ENCODE data around the gene ZNF827.

Gene ZNF827

GRCh38 chr4:145934434-145935047 lies 4.1 kb downstream of the ZNF827 start:
- no peak for DNase-seq (ENCODE audit: low read depth, low spot score)
- H3K27ac ChIP-seq: no peak overlapping the region

GRCh38 chr4:145933134-145933533 lies 5.5 kb downstream of the ZNF827 start:
- H3K27ac ChIP-seq: no peak overlapping the region
- no peak for DNase-seq (ENCODE audit: low read depth, low spot score)

GRCh38 chr4:145931403-145931802 lies 7.2 kb downstream of the ZNF827 start:
- no peak overlapping the region for H3K27ac ChIP-seq
- DNase-seq (ENCODE audit: low read depth, low spot score): no peak

- H3K27ac ChIP-seq: no peak overlapping the region
- no peak for DNase-seq (ENCODE audit: low read depth, low spot score)
These were observed 8.0 kb downstream of the ZNF827 start for GRCh38 chr4:145930592-145930991.

- DNase-seq (ENCODE audit: low read depth, low spot score): no peak
- H3K27ac ChIP-seq: no peak overlapping the region
These were observed 9.0 kb downstream of the ZNF827 start for GRCh38 chr4:145929415-145930178.

GRCh38 chr4:145928748-145929147 lies 9.9 kb downstream of the ZNF827 start:
- no peak for DNase-seq (ENCODE audit: low read depth, low spot score)
- no peak overlapping the region for H3K27ac ChIP-seq

GRCh38 chr4:145927030-145927429 lies 11.6 kb downstream of the ZNF827 start:
- no peak for DNase-seq (ENCODE audit: low read depth, low spot score)
- no peak overlapping the region for H3K27ac ChIP-seq

- H3K27ac ChIP-seq: no peak overlapping the region
- no peak for DNase-seq (ENCODE audit: low read depth, low spot score)
These were observed 17.4 kb downstream of the ZNF827 start for GRCh38 chr4:145921231-145921630.

GRCh38 chr4:145920205-145920604 lies 18.4 kb downstream of the ZNF827 start:
- no peak for DNase-seq (ENCODE audit: low read depth, low spot score)
- no peak overlapping the region for H3K27ac ChIP-seq

- no peak overlapping the region for H3K27ac ChIP-seq
- no peak for DNase-seq (ENCODE audit: low read depth, low spot score)
These were observed 26.2 kb downstream of the ZNF827 start for GRCh38 chr4:145912376-145912775.

- DNase-seq (ENCODE audit: low read depth, low spot score): no peak
- peak overlapping the region; percentile 55 for H3K27ac ChIP-seq
These were observed 28.9 kb downstream of the ZNF827 start for GRCh38 chr4:145909773-145910172.

- peak overlapping the region; percentile 55 for H3K27ac ChIP-seq
- DNase-seq (ENCODE audit: low read depth, low spot score): peak; percentile 43
These were observed 29.3 kb downstream of the ZNF827 start for GRCh38 chr4:145909281-145909715.

GRCh38 chr4:145907812-145908211 lies 30.8 kb downstream of the ZNF827 start:
- H3K27ac ChIP-seq: no peak overlapping the region
- no peak for DNase-seq (ENCODE audit: low read depth, low spot score)

GRCh38 chr4:145907390-145907789 lies 31.2 kb downstream of the ZNF827 start:
- no peak for DNase-seq (ENCODE audit: low read depth, low spot score)
- no peak overlapping the region for H3K27ac ChIP-seq

GRCh38 chr4:145904413-145905177 lies 34.0 kb downstream of the ZNF827 start:
- H3K27ac ChIP-seq: peak overlapping the region; percentile 36
- DNase-seq (ENCODE audit: low read depth, low spot score): peak; percentile 40

- DNase-seq (ENCODE audit: low read depth, low spot score): no peak
- no peak overlapping the region for H3K27ac ChIP-seq
These were observed 36.1 kb downstream of the ZNF827 start for GRCh38 chr4:145902522-145902921.

- H3K27ac ChIP-seq: no peak overlapping the region
- no peak for DNase-seq (ENCODE audit: low read depth, low spot score)
These were observed 38.6 kb downstream of the ZNF827 start for GRCh38 chr4:145899886-145900460.

- no peak for DNase-seq (ENCODE audit: low read depth, low spot score)
- H3K27ac ChIP-seq: no peak overlapping the region
These were observed 39.6 kb downstream of the ZNF827 start for GRCh38 chr4:145898926-145899531.

GRCh38 chr4:145898466-145898865 lies 40.2 kb downstream of the ZNF827 start:
- no peak overlapping the region for H3K27ac ChIP-seq
- DNase-seq (ENCODE audit: low read depth, low spot score): no peak

- DNase-seq (ENCODE audit: low read depth, low spot score): no peak
- no peak overlapping the region for H3K27ac ChIP-seq
These were observed 43.6 kb downstream of the ZNF827 start for GRCh38 chr4:145895056-145895455.
